Liver (tissue), 3 donors: ENCODE measurements around the gene PRMT9.

Source experiments
- ATF3 ChIP-seq: IDR thresholded peaks from 2 replicates; pipeline ENCODE4 v1.6.1; 2016; ENCODE audit warnings: antibody characterized with exemption
- EGR1 ChIP-seq, 2 donors: IDR thresholded peaks; 2 replicates each; pipeline ENCODE4 v1.6.1; 2016 to 2018; ENCODE audit warnings: antibody characterized with exemption in 2 of 2, low read depth in 2 of 2
- GABPA ChIP-seq, 2 donors: IDR thresholded peaks in 1 of 2; conservative IDR thresholded peaks in 1 of 2; 2 replicates each; pipeline ENCODE4 v1.6.1; 2016; ENCODE audit warnings: antibody characterized with exemption in 2 of 2, mild to moderate bottlenecking in 1 of 2, moderate library complexity in 1 of 2
- HNF4A ChIP-seq, 2 donors: conservative IDR thresholded peaks; 2 replicates each; pipeline ENCODE4 v1.6.1; 2016; ENCODE audit warnings: antibody characterized with exemption in 2 of 2, mild to moderate bottlenecking in 2 of 2
- JUND ChIP-seq, 2 donors: IDR thresholded peaks; 2 replicates each; pipeline ENCODE4 v1.6.1; 2016; ENCODE audit warnings: antibody characterized with exemption in 2 of 2
- NR2F2 ChIP-seq: IDR thresholded peaks from 2 replicates; pipeline ENCODE4 v1.6.1; 2016; ENCODE audit warnings: antibody characterized with exemption
- RAD21 ChIP-seq, 2 donors: IDR thresholded peaks; 2 replicates each; pipeline ENCODE4 v1.6.1; 2016; ENCODE audit warnings: antibody characterized with exemption in 2 of 2, mild to moderate bottlenecking in 2 of 2
- SP1 ChIP-seq: IDR thresholded peaks from 2 replicates; pipeline ENCODE4 v1.6.1; 2018; ENCODE audit warnings: antibody characterized with exemption, mild to moderate bottlenecking
- TAF1 ChIP-seq: conservative IDR thresholded peaks from 2 replicates; pipeline ENCODE4 v1.6.1; 2016; ENCODE audit warnings: antibody characterized with exemption, mild to moderate bottlenecking
- YY1 ChIP-seq: IDR thresholded peaks from 2 replicates; pipeline ENCODE4 v1.6.1; 2016; ENCODE audit warnings: antibody characterized with exemption, mild to moderate bottlenecking
- ZBTB33 ChIP-seq: IDR thresholded peaks from 2 replicates; pipeline ENCODE4 v1.6.1; 2016; ENCODE audit warnings: antibody characterized with exemption
- TF ChIP-seq, protein P1 (sequence below): fragments of 150-350 bp; IDR thresholded peaks from 2 replicates; pipeline ENCODE4 v1.5.1; 2017; ENCODE audit warnings: improper control_type of control experiment, low read depth, low read length; ENCODE audit not compliant: missing input control
- TF ChIP-seq, protein P2 (sequence below): IDR thresholded peaks from 2 replicates; pipeline ENCODE4 v1.6.1; 2016; ENCODE audit warnings: antibody characterized with exemption, mild to moderate bottlenecking
- TF ChIP-seq, protein P3 (sequence below): IDR thresholded peaks from 2 replicates; pipeline ENCODE4 v1.6.1; 2016; ENCODE audit warnings: antibody characterized with exemption
- donor health status: healthy.
- donor health status: healthy.

DNA sequence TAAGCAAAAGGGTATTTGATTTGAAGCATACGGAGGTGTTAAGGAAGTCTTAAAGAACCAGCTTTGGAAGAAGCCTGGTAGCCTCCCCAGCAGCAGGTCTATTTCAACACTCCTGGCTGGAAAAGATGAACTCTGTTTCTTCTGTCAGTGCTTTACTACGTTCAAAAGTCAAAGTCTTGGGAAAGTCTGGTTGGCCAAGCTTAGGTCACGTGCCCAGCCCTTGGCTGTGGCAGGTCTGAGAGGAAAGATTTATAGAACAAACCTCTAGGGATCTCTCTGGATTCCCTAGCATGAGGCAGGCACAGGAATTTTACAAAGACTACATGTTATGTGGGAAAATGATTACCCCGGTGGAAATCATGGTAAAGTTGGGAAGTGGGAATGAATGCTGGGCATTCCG is 39.4 kb upstream of the PRMT9 start:
- TF ChIP-seq, protein P1, sequence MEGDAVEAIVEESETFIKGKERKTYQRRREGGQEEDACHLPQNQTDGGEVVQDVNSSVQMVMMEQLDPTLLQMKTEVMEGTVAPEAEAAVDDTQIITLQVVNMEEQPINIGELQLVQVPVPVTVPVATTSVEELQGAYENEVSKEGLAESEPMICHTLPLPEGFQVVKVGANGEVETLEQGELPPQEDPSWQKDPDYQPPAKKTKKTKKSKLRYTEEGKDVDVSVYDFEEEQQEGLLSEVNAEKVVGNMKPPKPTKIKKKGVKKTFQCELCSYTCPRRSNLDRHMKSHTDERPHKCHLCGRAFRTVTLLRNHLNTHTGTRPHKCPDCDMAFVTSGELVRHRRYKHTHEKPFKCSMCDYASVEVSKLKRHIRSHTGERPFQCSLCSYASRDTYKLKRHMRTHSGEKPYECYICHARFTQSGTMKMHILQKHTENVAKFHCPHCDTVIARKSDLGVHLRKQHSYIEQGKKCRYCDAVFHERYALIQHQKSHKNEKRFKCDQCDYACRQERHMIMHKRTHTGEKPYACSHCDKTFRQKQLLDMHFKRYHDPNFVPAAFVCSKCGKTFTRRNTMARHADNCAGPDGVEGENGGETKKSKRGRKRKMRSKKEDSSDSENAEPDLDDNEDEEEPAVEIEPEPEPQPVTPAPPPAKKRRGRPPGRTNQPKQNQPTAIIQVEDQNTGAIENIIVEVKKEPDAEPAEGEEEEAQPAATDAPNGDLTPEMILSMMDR = no peak
- no peak for TF ChIP-seq EGR1 (IDR thresholded peaks at IDR 0.05; ENCODE audit: low read depth in 2 of 2)
- TF ChIP-seq SP1 = no peak
- TF ChIP-seq, protein P2, sequence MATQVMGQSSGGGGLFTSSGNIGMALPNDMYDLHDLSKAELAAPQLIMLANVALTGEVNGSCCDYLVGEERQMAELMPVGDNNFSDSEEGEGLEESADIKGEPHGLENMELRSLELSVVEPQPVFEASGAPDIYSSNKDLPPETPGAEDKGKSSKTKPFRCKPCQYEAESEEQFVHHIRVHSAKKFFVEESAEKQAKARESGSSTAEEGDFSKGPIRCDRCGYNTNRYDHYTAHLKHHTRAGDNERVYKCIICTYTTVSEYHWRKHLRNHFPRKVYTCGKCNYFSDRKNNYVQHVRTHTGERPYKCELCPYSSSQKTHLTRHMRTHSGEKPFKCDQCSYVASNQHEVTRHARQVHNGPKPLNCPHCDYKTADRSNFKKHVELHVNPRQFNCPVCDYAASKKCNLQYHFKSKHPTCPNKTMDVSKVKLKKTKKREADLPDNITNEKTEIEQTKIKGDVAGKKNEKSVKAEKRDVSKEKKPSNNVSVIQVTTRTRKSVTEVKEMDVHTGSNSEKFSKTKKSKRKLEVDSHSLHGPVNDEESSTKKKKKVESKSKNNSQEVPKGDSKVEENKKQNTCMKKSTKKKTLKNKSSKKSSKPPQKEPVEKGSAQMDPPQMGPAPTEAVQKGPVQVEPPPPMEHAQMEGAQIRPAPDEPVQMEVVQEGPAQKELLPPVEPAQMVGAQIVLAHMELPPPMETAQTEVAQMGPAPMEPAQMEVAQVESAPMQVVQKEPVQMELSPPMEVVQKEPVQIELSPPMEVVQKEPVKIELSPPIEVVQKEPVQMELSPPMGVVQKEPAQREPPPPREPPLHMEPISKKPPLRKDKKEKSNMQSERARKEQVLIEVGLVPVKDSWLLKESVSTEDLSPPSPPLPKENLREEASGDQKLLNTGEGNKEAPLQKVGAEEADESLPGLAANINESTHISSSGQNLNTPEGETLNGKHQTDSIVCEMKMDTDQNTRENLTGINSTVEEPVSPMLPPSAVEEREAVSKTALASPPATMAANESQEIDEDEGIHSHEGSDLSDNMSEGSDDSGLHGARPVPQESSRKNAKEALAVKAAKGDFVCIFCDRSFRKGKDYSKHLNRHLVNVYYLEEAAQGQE = no peak
- no peak for TF ChIP-seq RAD21 (IDR thresholded peaks at IDR 0.05)
- TF ChIP-seq ATF3 = no peak
- TF ChIP-seq TAF1 = no peak
- no peak for TF ChIP-seq ZBTB33
- TF ChIP-seq GABPA (IDR thresholded peaks at IDR 0.05 in 1 of 2, conservative IDR thresholded peaks at IDR 0.05 in 1 of 2) = no peak
- TF ChIP-seq, protein P3, sequence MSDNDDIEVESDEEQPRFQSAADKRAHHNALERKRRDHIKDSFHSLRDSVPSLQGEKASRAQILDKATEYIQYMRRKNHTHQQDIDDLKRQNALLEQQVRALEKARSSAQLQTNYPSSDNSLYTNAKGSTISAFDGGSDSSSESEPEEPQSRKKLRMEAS = no peak
- no peak for TF ChIP-seq NR2F2
- no peak for TF ChIP-seq JUND (IDR thresholded peaks at IDR 0.05)
- TF ChIP-seq HNF4A (conservative IDR thresholded peaks at IDR 0.05) = peak; percentile 35 to 53
- TF ChIP-seq YY1 = no peak
